SK-N-MC (cell line): ENCODE results near the gene KAZN.
"Not testable (repeated sequence)": the region's sequence is repeated elsewhere in the genome, so short reads cannot be mapped to it uniquely, and the experiment has no call there.

Experiments used
- DNase-seq: peaks from one replicate; pipeline ENCODE4 v3.0.0-alpha.2; 2011; ENCODE audit warnings: low read depth, low spot score
- H3K27ac ChIP-seq: fragments of 200-600 bp; sonication (generic); 2 replicates; pipeline ENCODE4 v1.5.1; 2016; ENCODE audit warnings: mixed run types
- H3K36me3 ChIP-seq: fragments of 200-600 bp; sonication (generic); 2 replicates; pipeline ENCODE4 v1.6.1; 2017; ENCODE audit warnings: antibody characterized with exemption, low read length, mixed read lengths; ENCODE audit not compliant: insufficient read depth
- H3K4me3 ChIP-seq: fragments of 200-600 bp; sonication (generic); 2 replicates; pipeline ENCODE4 v1.5.1; 2016
- H3K9ac ChIP-seq: fragments of 200-600 bp; sonication (generic); 2 replicates; pipeline ENCODE4 v1.8.0; 2017; ENCODE audit warnings: mixed run types, mixed read lengths; ENCODE audit not compliant: insufficient read length
- H3K9me3 ChIP-seq: fragments of 200-600 bp; sonication (generic); 2 replicates; pipeline ENCODE4 v1.6.1; 2017; ENCODE audit warnings: low read depth, mild to moderate bottlenecking, antibody characterized with exemption, low read length, moderate library complexity, mixed read lengths
- EZH2 ChIP-seq: fragments of 200-600 bp; sonication (generic); IDR thresholded peaks from one replicate; pipeline ENCODE4 v1.6.1; 2017; ENCODE audit warnings: antibody characterized with exemption
- FOXP2 ChIP-seq: optimal IDR thresholded peaks from 2 replicates; pipeline ENCODE3; 2011; ENCODE audit warnings: mild to moderate bottlenecking, moderate library complexity; ENCODE audit not compliant: insufficient read depth; ENCODE audit errors: extremely low read length, control extremely low read depth
- POLR2AphosphoS5 ChIP-seq: IDR thresholded peaks from 2 replicates; pipeline ENCODE4 v1.6.1; 2012; ENCODE audit warnings: mild to moderate bottlenecking, low read depth, low read length, borderline replicate concordance

The KAZN gene

GRCh38 chr1:14962407-14962806 lies 363.9 kb downstream of the KAZN start:
- Histone ChIP-seq H3K4me3 (no peak overlapping the region), H3K9ac (no peak overlapping the region), H3K9me3 (no peaks in the 10 kb centered on the region), H3K36me3 (no peaks in the 10 kb centered on the region), H3K27ac (no peak overlapping the region)
- no peak for DNase-seq
- TF ChIP-seq FOXP2 (no peak), EZH2 (no peak), POLR2AphosphoS5 (no peak)

- not testable (repeated sequence) for H3K9ac ChIP-seq, H3K27ac ChIP-seq, H3K9me3 ChIP-seq, H3K4me3 ChIP-seq, H3K36me3 ChIP-seq, DNase-seq
Measured at GRCh38 chr1:14963791-14964710, 365.6 kb downstream of the KAZN start.

GRCh38 chr1:14964711-14965055 lies 366.2 kb downstream of the KAZN start:
- Histone ChIP-seq H3K4me3 (no peak overlapping the region), H3K27ac (no peak overlapping the region)
- no peak for TF ChIP-seq EZH2
- no peak for TF ChIP-seq FOXP2
- TF ChIP-seq POLR2AphosphoS5: no peak

GRCh38 chr1:14968251-14968851 lies 369.9 kb downstream of the KAZN start:
- Histone ChIP-seq H3K27ac (no peak overlapping the region), H3K9me3 (no peaks in the 10 kb centered on the region), H3K4me3 (no peak overlapping the region), H3K36me3 (no peaks in the 10 kb centered on the region), H3K9ac (no peak overlapping the region)
- TF ChIP-seq EZH2: no peak
- no peak for TF ChIP-seq FOXP2
- TF ChIP-seq POLR2AphosphoS5: no peak
- no peak for DNase-seq

More at GRCh38 chr1:14964711-14965055, 366.2 kb downstream of the KAZN start:
- Histone ChIP-seq H3K9me3 (no peaks in the 10 kb centered on the region), H3K36me3 (no peaks in the 10 kb centered on the region), H3K9ac (no peak overlapping the region)
- no peak for DNase-seq

- DNase-seq: no peak
- no peak overlapping the region for H3K4me3 ChIP-seq
- no peaks in the 10 kb centered on the region for H3K9me3 ChIP-seq
- H3K27ac ChIP-seq: no peak overlapping the region
- H3K9ac ChIP-seq: no peak overlapping the region
- no peaks in the 10 kb centered on the region for H3K36me3 ChIP-seq
- TF ChIP-seq FOXP2: no peak
- TF ChIP-seq POLR2AphosphoS5: no peak
- no peak for TF ChIP-seq EZH2
Measured at GRCh38 chr1:14969006-14969405, 370.5 kb downstream of the KAZN start.

- DNase-seq: no peak
- H3K9me3 ChIP-seq: no peaks in the 10 kb centered on the region
- no peak overlapping the region for H3K9ac ChIP-seq
- H3K36me3 ChIP-seq: no peaks in the 10 kb centered on the region
- no peak overlapping the region for H3K4me3 ChIP-seq
- TF ChIP-seq POLR2AphosphoS5 (no peak), EZH2 (no peak), FOXP2 (no peak)
- H3K27ac ChIP-seq: no peak overlapping the region
Measured at GRCh38 chr1:14970115-14970798, 371.8 kb downstream of the KAZN start.

GRCh38 chr1:14970799-14971141 lies 372.3 kb downstream of the KAZN start:
- H3K27ac ChIP-seq: no peak overlapping the region
- DNase-seq: no peak
- TF ChIP-seq EZH2: no peak
- TF ChIP-seq FOXP2: no peak
- TF ChIP-seq POLR2AphosphoS5: no peak
- H3K4me3 ChIP-seq: no peak overlapping the region
- no peaks in the 10 kb centered on the region for H3K36me3 ChIP-seq
- no peaks in the 10 kb centered on the region for H3K9me3 ChIP-seq
- H3K9ac ChIP-seq: no peak overlapping the region

GRCh38 chr1:14971221-14971620 lies 372.7 kb downstream of the KAZN start:
- no peak overlapping the region for H3K27ac ChIP-seq
- H3K9me3 ChIP-seq: no peaks in the 10 kb centered on the region
- H3K36me3 ChIP-seq: no peaks in the 10 kb centered on the region
- no peak for TF ChIP-seq POLR2AphosphoS5
- no peak for TF ChIP-seq FOXP2
- TF ChIP-seq EZH2: no peak
- DNase-seq: no peak
- H3K9ac ChIP-seq: no peak overlapping the region
- H3K4me3 ChIP-seq: no peak overlapping the region

- DNase-seq: no peak
- no peak overlapping the region for H3K4me3 ChIP-seq
- H3K9me3 ChIP-seq: no peaks in the 10 kb centered on the region
- H3K27ac ChIP-seq: no peak overlapping the region
- no peak for TF ChIP-seq POLR2AphosphoS5
- no peak for TF ChIP-seq FOXP2
- TF ChIP-seq EZH2: no peak
- H3K9ac ChIP-seq: no peak overlapping the region
- no peaks in the 10 kb centered on the region for H3K36me3 ChIP-seq
Measured at GRCh38 chr1:14972107-14972506, 373.6 kb downstream of the KAZN start.
